ENCODE measurements around the gene PKM.

PKM gene

DNA sequence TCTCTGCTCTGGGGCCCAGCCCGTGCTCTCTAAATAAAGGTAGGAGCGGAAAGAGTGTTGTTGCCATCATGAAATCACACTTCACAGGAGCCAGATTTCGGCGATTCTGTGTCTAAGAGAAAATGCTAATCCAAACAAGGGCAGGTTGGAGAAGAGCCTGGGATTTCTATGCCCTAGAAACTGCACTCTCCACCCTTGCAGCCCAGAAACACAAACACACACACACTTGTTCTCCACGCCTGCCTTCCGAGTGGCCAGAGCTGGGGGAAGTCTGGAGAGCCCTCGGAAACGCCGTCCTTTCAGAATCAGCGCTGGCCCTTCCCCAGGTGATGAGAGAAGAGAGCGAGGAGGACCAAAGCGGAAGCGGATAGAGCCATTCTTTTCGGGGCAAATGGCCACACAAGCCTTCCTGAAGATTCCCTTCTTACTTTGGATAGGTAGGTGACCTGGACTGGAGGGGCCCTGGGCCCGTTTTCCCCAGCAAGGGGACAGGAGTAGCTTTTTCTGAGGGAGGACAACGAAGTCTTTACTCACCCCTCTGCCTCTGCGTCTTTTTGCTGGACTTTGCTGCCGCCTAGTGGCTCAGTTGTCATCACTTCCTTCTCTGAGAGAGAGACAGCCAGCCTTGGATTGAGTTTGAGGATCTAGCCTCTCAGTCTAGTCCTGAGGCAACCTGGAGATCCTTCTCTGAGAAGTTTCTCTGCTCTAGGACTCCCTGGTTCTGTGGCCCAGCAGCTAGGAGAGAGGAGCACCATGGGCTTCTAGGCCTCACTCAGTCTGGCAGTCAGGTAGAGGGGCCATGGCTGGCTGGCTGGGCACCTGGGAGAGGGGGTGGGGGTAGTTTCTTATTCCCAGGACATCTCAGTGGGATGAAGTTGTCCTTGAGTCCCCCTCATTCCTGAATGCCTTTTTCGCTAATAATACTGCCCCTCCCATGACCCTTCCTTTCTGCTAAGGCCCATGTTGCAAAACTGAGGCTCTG, 75.1 kb downstream of the PKM start:
- peak; percentile 83 for DNase-seq (ENCODE audit: low spot score)

DNA sequence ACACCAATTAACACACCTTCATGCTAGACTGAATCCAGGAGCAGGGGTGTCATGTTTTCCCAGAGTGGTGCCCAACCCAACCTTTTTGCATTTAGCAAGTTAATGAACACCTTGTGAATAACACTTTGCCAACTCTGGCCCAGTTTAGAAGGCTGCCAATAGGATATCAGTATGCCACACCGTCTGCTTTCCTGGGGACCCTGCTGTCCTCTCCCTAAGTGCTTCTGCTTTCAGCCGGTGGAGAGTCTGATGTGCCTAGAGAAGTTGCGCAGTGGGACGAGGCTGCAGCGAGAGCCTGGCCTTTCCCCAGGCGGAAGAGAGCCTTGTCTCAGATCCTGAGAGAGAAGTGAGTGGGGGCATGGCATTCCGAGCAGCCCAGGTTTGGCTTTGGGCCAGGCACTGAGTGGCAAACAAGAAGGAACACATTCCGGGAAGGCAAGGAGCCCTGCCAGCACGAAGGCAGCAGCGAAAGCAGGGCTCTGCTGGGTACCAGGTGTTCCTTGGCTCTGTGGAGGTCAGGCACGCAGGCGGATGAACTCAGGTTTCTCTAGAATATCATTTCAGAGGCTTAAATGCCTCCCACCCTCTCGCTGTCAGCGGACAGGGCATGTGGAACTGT, 75.9 kb downstream of the PKM start:
- no peak for DNase-seq (ENCODE audit: low spot score)

DNA sequence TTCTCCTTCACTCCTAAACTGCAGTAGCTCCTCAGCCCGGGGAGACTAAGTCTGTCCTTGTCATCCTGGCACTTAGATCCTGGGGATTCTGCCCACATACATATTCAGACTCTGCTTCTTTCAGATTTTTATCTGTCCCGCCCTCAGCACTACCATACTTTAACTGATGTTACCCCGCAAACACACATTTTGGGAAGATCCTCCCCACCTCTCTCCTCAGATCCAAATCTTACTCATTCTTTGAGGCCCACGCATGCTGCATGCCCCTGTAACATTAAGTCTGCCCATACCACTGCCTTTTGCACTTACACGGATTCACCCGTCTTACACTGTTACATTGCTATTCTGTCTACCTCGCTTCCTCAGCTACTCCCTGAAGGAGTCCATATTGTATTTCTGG, 76.7 kb downstream of the PKM start:
- no peak for DNase-seq (ENCODE audit: low spot score)

DNA sequence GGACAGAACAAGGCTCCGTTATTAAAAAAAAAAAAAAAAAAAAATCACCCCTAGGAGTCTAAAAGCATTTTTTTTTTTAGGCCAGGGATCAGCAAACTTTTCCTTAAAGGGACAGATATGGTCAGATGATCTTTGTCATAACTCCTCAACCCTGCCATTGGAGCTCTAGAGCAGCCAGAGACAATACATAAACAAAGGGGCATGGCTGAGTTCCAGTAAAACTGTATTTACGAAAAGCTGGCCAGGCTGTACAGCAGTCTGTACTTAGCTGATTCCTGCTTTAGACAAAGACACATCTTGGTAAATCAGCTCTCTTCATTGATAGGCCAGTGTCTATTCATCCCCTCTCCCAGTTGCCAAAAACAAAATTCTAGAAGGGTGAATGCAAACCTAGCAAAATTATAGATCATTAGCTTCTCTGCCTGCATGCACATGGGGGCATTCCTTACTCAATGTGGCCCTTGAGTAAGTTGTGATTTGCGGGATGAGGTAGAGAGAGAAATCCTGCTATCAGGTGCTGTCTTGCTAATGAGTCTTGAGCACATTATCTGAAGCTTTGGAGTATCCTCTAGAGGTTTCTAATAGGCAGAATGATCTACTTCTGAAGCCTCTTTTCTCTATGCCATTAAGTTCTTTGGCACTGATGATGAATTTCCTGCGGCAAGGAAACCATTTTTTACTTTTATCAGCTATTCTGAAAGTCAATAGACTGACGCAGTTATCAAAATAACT, 77.6 kb downstream of the PKM start:
- no peak for DNase-seq (ENCODE audit: low spot score)

Measured in putamen (tissue), 1 donor.